GM12878 (cell line): ENCODE data around the gene OR13J1. TPM values are rescaled to one million over a fixed set of nuclear protein-coding genes. Genes with fewer than 3 reads are reported as not detected.

Source experiments
- ATAC-seq: fragments of 200-7000 bp; cut with Tn5 transposase; 3 replicates; pipeline ENCODE4 v1.9.1; 2020; ENCODE audit warnings: mild to moderate bottlenecking, moderate library complexity
- BruUV-seq: library from RNA; stranded (reverse); fragments of 400-500 nt; replicated peaks from 2 replicates; lab custom pipeline; 2021; lab: Mats Ljungman, UMichigan
- CTCF ChIA-PET: fragments of 300-600 bp; sonication (Branson Sonifier 250); formaldehyde crosslinking; extraction: SDS; loops from one replicate; lab custom pipeline; 2021; ENCODE audit warnings: inconsistent platforms; lab: Yijun Ruan, JAX
- POLR2A ChIA-PET: fragments of 350-600 bp; formaldehyde crosslinking; extraction: SDS; loops from one replicate; lab custom pipeline; 2021; ENCODE audit warnings: inconsistent platforms; lab: Charles Lee
- RAD21 ChIA-PET: fragments of 300-600 bp; sonication (Branson Sonifier 250); formaldehyde crosslinking; loops from one replicate; lab custom pipeline; 2023; ENCODE audit warnings: antibody characterized with exemption; ENCODE audit not compliant: unreplicated experiment; lab: Charles Lee
- SMC1A ChIA-PET: fragments of 300-600 bp; sonication (Branson Sonifier 250); formaldehyde crosslinking; loops from one replicate; lab custom pipeline; 2023; ENCODE audit not compliant: unreplicated experiment, uncharacterized antibody; lab: Charles Lee
- DNase-seq: peaks from one replicate; pipeline ENCODE4 v3.0.0-alpha.2; 2011; ENCODE audit warnings: low read depth, low spot score
- FAIRE-seq: peaks from 3 replicates; lab custom pipeline; 2011; peaks lifted over from hg19 to GRCh38; lab: Jason Lieb, UNC
- H2AFZ ChIP-seq: 2 replicates; pipeline ENCODE4 v1.6.0; 2011; ENCODE audit warnings: low read depth, low read length, control low read depth; ENCODE audit not compliant: control insufficient read depth
- H3K27ac ChIP-seq: 2 replicates; pipeline ENCODE4 v1.5.1; 2011; ENCODE audit warnings: control low read depth; ENCODE audit not compliant: control insufficient read depth, insufficient read depth
- H3K27me3 ChIP-seq, 2 experiments: replicated peaks in 1 of 2; 2 replicates each; pipeline versions ENCODE4 v1.6.0 to v1.6.1; 2011; ENCODE audit warnings: low read length in 1 of 2; ENCODE audit not compliant: control insufficient read depth in 2 of 2, insufficient read depth in 2 of 2
- H3K36me3 ChIP-seq, 2 experiments: 2 replicates each; pipeline ENCODE4 v1.5.1; 2011; ENCODE audit warnings: low read length in 1 of 2; ENCODE audit not compliant: control insufficient read depth in 2 of 2, insufficient read depth in 2 of 2
- H3K4me1 ChIP-seq: 2 replicates; pipeline ENCODE4 v1.6.1; 2011; ENCODE audit warnings: mild to moderate bottlenecking, low read length, moderate library complexity, mixed read lengths; ENCODE audit not compliant: control insufficient read depth, insufficient read depth
- H3K4me2 ChIP-seq: 2 replicates; pipeline ENCODE4 v1.6.0; 2011; ENCODE audit warnings: control low read depth; ENCODE audit not compliant: control insufficient read depth, insufficient read depth
- H3K4me3 ChIP-seq: fragments of 200-600 bp; sonication (generic); 2 replicates; pipeline ENCODE4 v1.5.1; 2016
- H3K79me2 ChIP-seq: 2 replicates; pipeline ENCODE4 v1.6.0; 2011; ENCODE audit warnings: low read length; ENCODE audit not compliant: control insufficient read depth, insufficient read depth
- H3K9ac ChIP-seq: 2 replicates; pipeline ENCODE4 v1.8.0; 2011; ENCODE audit warnings: low read length, control low read depth, mixed read lengths; ENCODE audit not compliant: control insufficient read depth, insufficient read depth
- H3K9me3 ChIP-seq: replicated peaks from 3 replicates; pipeline ENCODE4 v1.5.1; 2011; ENCODE audit warnings: mild to moderate bottlenecking, low read length; ENCODE audit not compliant: control insufficient read depth, insufficient read depth
- H4K20me1 ChIP-seq: 2 replicates; pipeline ENCODE4 v1.6.0; 2011; ENCODE audit not compliant: control insufficient read depth, insufficient read depth
- CBFB ChIP-seq: IDR thresholded peaks from 2 replicates; pipeline ENCODE4 v1.6.1; 2016; ENCODE audit warnings: antibody characterized with exemption, low read depth
- CREB1 ChIP-seq: IDR thresholded peaks from 2 replicates; pipeline ENCODE4 v1.6.1; 2012; ENCODE audit warnings: low read depth, mild to moderate bottlenecking, inconsistent platforms
- EGR1 ChIP-seq, 2 experiments: IDR thresholded peaks; 1 replicate in 1 of 2; 2 replicates in 1 of 2; pipeline ENCODE4 v1.6.1; 2011 to 2012; ENCODE audit warnings: low read depth in 2 of 2, low read length in 2 of 2, borderline replicate concordance in 1 of 2, mild to moderate bottlenecking in 1 of 2, moderate library complexity in 1 of 2
- FOS ChIP-seq: IDR thresholded peaks from 3 replicates; pipeline ENCODE4 v1.6.1; 2011; ENCODE audit warnings: borderline replicate concordance; ENCODE audit not compliant: insufficient read length; ENCODE audit errors: extremely low read depth
- POU2F2 ChIP-seq: IDR thresholded peaks from 3 replicates; pipeline ENCODE4 v1.6.1; 2011; ENCODE audit warnings: low read depth, mild to moderate bottlenecking, low read length, borderline replicate concordance
- RUNX3 ChIP-seq: IDR thresholded peaks from 2 replicates; pipeline ENCODE4 v1.6.1; 2012; ENCODE audit warnings: low read length, inconsistent platforms
- SUPT20H ChIP-seq: IDR thresholded peaks from 2 replicates; pipeline ENCODE4 v1.6.1; 2011; ENCODE audit warnings: low read depth, mild to moderate bottlenecking, low read length, moderate library complexity, borderline replicate concordance; ENCODE audit not compliant: control insufficient read depth
- WGBS: methylation state at CpG from one replicate; pipeline ENCODE4 v1.1.6; 2016; ENCODE audit warnings: low lambda C conversion rate; ENCODE audit not compliant: insufficient replicate concordance, insufficient coverage; ENCODE audit errors: missing lambda C conversion rate; 5-methylcytosine and 5-hydroxymethylcytosine counted together
- in situ Hi-C: fragments of 300-500 bp; cut with MboI; formaldehyde crosslinking; loops from 9 replicates; pipeline ENCODE4 v1.14.3; 2018; ENCODE audit warnings: mixed read lengths
- intact Hi-C: fragments of 100-400 bp; cut with micrococcal nuclease; formaldehyde crosslinking; loops from one replicate; pipeline ENCODE4 v1.14.2; 2022; ENCODE audit not compliant: unreplicated experiment
- polyA plus RNA-seq, 11 experiments: library from polyadenylated mRNA; depleted of rRNA in 4 of 11; unstranded in 6 of 11; stranded (reverse) in 5 of 11; fragments of >200 nt; fragmentation: Nextera tagmentation in 4 of 11; fragmentation: Illumina TruSeq in 1 of 11; extraction: Ambion mirVana in 4 of 11; extraction: Trizol in 1 of 11; gene quantifications; 1 replicate in 1 of 11; 2 replicates in 10 of 11; pipeline versions ENCODE4 v1.2.1 to v1.2.3, GENCODE V29; 2011 to 2016; ENCODE audit warnings: inconsistent platforms in 2 of 11, missing spikeins in 2 of 11, low read depth in 1 of 11
- total RNA-seq, 4 experiments: library from RNA; depleted of rRNA in 3 of 4; stranded (reverse); fragments of >200 nt in 3 of 4; fragmentation: Illumina TruSeq in 1 of 4; extraction: Trizol in 1 of 4; gene quantifications; 2 replicates each; pipeline versions ENCODE4 v1.2.1 to v1.2.3, GENCODE V29; 2013 to 2021
- TF ChIP-seq, protein P1 (sequence below): IDR thresholded peaks from 2 replicates; pipeline ENCODE4 v1.6.1; 2012; ENCODE audit warnings: low read length, inconsistent platforms
- TF ChIP-seq, protein P2 (sequence below): IDR thresholded peaks from 2 replicates; pipeline ENCODE4 v1.6.1; 2012; ENCODE audit warnings: low read depth, low read length, improper control_type of control experiment

OR13J1 gene
- total and polyA plus RNA-seq, 10 of the 15 experiments (the other 5 are each of a cell fraction or from before 2014, with no cell fraction given) = not detected

DNA sequence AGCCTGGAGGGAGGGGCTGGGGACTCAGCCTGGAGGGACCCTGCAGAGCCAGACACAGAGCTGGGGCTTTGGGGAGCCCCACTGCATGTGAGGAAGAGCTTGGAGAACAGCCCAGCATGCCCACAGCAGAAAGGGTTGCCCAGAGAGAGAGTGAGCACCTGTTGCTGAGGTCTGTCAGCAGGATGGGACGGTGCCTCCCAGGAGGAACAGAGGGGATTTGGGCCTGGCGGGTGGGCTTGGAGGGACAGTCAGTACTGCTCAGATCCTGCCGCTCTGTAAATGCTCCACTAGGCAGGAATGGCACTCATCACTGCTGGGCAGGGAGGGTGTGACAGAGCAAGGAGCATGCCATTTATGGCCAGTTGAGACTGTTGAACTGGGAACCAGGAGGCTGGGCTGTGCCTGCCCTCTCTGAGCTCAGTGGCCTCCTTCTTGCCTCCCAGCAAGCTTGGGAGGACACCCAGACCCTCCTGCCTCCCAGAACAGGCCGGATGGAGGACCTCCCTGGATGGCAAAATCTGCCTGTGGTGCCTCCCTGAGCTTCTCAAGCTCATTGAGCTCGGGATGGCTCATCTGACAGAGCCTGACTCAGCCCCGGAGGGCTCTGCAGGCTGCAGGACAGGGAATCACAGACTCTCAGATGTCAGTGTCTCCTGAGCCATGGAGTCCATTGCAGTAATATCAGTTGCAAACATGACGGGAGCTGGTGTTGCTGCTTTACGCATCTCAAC is 35.0 kb upstream of the OR13J1 start:
- Histone ChIP-seq H3K27ac (no peak overlapping the region), H4K20me1 (no peaks in the 10 kb centered on the region), H3K36me3 (no peaks in the 10 kb centered on the region), H3K9ac (no peak overlapping the region), H3K4me3 (no peak overlapping the region), H3K79me2 (no peaks in the 10 kb centered on the region), H3K4me2 (no peak overlapping the region), H3K4me1 (no peaks in the 10 kb centered on the region), H2AFZ (no peak overlapping the region), H3K9me3 (no peaks in the 10 kb centered on the region), H3K27me3 (peaks cover 0 to 1% of the 10 kb centered on the region in 2 experiments; a peak in 2 of 4 replicates)
- ChIA-PET SMC1A (interaction anchor here (1.0 kb wide), 1 partner anchor 41 kb away, joined by 5 read pairs; no protein-coding TSS in a partner anchor), RAD21 (no interaction called here), CTCF (no interaction called here), POLR2A (interaction anchor here (1.0 kb wide), 1 partner anchor 38 kb away, joined by 3 read pairs; no protein-coding TSS in a partner anchor)
- no peak for DNase-seq
- in situ Hi-C loops = no loop called here
- WGBS = 39% methylated on average over 7 of the region's 8 CpGs
- TF ChIP-seq, protein P1, sequence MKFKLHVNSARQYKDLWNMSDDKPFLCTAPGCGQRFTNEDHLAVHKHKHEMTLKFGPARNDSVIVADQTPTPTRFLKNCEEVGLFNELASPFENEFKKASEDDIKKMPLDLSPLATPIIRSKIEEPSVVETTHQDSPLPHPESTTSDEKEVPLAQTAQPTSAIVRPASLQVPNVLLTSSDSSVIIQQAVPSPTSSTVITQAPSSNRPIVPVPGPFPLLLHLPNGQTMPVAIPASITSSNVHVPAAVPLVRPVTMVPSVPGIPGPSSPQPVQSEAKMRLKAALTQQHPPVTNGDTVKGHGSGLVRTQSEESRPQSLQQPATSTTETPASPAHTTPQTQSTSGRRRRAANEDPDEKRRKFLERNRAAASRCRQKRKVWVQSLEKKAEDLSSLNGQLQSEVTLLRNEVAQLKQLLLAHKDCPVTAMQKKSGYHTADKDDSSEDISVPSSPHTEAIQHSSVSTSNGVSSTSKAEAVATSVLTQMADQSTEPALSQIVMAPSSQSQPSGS = no peak
- TF ChIP-seq FOS (no peak), RUNX3 (no peak), POU2F2 (no peak), CBFB (no peak), SUPT20H (no peak), EGR1 (IDR thresholded peaks at IDR 0.05; ENCODE audit: borderline replicate concordance in 1 of 2, low read depth in 2 of 2, low read length in 2 of 2) (no peak), CREB1 (no peak)
- TF ChIP-seq, protein P2, sequence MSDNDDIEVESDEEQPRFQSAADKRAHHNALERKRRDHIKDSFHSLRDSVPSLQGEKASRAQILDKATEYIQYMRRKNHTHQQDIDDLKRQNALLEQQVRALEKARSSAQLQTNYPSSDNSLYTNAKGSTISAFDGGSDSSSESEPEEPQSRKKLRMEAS = no peak
- no TSS peak for BruUV-seq
- no peak for ATAC-seq
- no peak for FAIRE-seq
- intact Hi-C loops = no loop called here
